Lower lobe of right lung (tissue), 2 donors: ENCODE measurements around the gene PPP1R12B. TPM values are rescaled to one million over a fixed set of nuclear protein-coding genes. Genes with fewer than 3 reads are reported as not detected.
A peak's percentile ranks its signal among the peaks of the same experiment; 100 is the strongest.
"Not testable (repeated sequence)": the region's sequence is repeated elsewhere in the genome, so short reads cannot be mapped to it uniquely, and the experiment has no call there.

Source experiments
- ATAC-seq, 2 donors: fragments of 200-7000 bp; cut with Tn5 transposase; one replicate each; pipeline ENCODE4 v1.9.1; 2020 to 2022; ENCODE audit warnings: mild to moderate bottlenecking in 2 of 2, moderate library complexity in 2 of 2
- DNase-seq: peaks from one replicate; pipeline ENCODE4 v3.0.0-alpha.2; 2020
- H3K27ac ChIP-seq: fragments of 200-600 bp; one replicate; pipeline ENCODE4 v1.8.0; 2022
- H3K27me3 ChIP-seq: fragments of 200-600 bp; one replicate; pipeline ENCODE4 v1.8.0; 2022; ENCODE audit warnings: low read depth
- H3K36me3 ChIP-seq: fragments of 200-600 bp; one replicate; pipeline ENCODE4 v1.8.0; 2022; ENCODE audit warnings: mild to moderate bottlenecking
- H3K4me1 ChIP-seq: fragments of 200-600 bp; one replicate; pipeline ENCODE4 v1.8.0; 2022
- H3K4me3 ChIP-seq: fragments of 200-600 bp; one replicate; pipeline ENCODE4 v1.8.0; 2022; ENCODE audit warnings: mild to moderate bottlenecking
- H3K9me3 ChIP-seq: fragments of 200-600 bp; one replicate; pipeline ENCODE4 v1.8.0; 2022
- intact Hi-C: fragments of 100-400 bp; cut with DNase I; formaldehyde crosslinking; loops from one replicate; pipeline ENCODE4 v1.11.0; 2022
- total RNA-seq: library from RNA; stranded (reverse); fragmentation: NEBNext Ultra II Directional; extraction: Animal tissue kit (Norgen Biotek cat#: 25700); gene quantifications from one replicate; pipeline ENCODE4 v1.2.1, GENCODE V29; 2021
- TF ChIP-seq, protein P1 (sequence below): fragments of 200-600 bp; IDR thresholded peaks from one replicate; pipeline ENCODE4 v1.8.0; 2022; ENCODE audit warnings: antibody characterized with exemption, mild to moderate bottlenecking
- donor health status: DM: no; HTN: yes; CAD: no; lungs with severe emphysema.

PPP1R12B gene
- total RNA-seq, 1 donor from 2014 or later: 41.4 TPM

DNA sequence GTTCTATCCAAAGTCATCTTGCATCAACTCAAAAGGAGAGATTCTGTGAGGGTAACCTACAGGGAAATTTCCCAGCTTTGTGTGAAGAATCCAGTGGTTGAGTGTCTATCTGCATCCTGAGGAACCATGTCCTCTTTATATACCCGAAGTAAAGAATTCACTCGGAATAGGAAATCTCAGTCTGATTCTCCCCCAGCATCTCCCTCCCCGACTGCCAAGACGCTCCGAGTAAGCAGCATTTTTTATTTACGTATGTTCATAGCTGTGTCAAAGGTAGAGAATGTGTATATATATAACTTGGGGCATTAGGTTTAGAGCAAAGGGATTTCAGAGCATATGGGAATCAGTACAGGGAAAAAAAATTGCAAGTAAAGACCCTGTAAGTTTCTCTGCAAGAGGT, 191.5 kb downstream of the PPP1R12B start:
- H3K4me1 ChIP-seq: peaks cover 9% of the 10 kb centered on the region
- intact Hi-C loops: no loop called here
- H3K27ac ChIP-seq: peak overlapping the region; percentile 76
- H3K4me3 ChIP-seq: peak overlapping the region; percentile 42
- DNase-seq (no peak), ATAC-seq (no peak)
- no peaks in the 10 kb centered on the region for H3K27me3 ChIP-seq
- TF ChIP-seq, protein P1, sequence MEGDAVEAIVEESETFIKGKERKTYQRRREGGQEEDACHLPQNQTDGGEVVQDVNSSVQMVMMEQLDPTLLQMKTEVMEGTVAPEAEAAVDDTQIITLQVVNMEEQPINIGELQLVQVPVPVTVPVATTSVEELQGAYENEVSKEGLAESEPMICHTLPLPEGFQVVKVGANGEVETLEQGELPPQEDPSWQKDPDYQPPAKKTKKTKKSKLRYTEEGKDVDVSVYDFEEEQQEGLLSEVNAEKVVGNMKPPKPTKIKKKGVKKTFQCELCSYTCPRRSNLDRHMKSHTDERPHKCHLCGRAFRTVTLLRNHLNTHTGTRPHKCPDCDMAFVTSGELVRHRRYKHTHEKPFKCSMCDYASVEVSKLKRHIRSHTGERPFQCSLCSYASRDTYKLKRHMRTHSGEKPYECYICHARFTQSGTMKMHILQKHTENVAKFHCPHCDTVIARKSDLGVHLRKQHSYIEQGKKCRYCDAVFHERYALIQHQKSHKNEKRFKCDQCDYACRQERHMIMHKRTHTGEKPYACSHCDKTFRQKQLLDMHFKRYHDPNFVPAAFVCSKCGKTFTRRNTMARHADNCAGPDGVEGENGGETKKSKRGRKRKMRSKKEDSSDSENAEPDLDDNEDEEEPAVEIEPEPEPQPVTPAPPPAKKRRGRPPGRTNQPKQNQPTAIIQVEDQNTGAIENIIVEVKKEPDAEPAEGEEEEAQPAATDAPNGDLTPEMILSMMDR: no peak
- H3K9me3 ChIP-seq: no peaks in the 10 kb centered on the region
- H3K36me3 ChIP-seq: no peaks in the 10 kb centered on the region

DNA sequence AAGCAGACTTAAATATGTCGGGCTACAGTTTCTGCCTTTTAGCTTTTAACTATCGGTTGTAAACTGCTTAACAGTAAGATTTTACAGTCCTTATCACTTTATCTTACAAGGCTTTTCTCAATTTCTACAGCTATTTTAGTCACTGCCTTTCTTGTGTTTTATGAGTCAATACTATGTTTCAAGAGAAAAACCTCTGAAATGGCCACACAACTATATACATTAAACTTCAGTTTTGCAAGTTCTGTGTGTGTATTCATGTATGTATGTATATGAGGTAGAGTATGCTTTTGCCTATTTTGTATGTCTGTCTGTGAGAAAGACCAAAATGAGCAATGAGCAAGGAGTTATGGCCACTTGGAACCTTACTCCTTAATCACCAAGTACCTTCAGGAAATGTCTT, 191.9 kb downstream of the PPP1R12B start:
- no peaks in the 10 kb centered on the region for H3K9me3 ChIP-seq
- H3K27me3 ChIP-seq: no peaks in the 10 kb centered on the region
- ATAC-seq (no peak), DNase-seq (no peak)
- TF ChIP-seq, protein P1: no peak
- H3K4me1 ChIP-seq: peaks cover 9% of the 10 kb centered on the region
- H3K36me3 ChIP-seq: no peaks in the 10 kb centered on the region
- intact Hi-C loops: no loop called here
- H3K4me3 ChIP-seq: peak overlapping the region; percentile 42
- H3K27ac ChIP-seq: peak overlapping the region; percentile 76

DNA sequence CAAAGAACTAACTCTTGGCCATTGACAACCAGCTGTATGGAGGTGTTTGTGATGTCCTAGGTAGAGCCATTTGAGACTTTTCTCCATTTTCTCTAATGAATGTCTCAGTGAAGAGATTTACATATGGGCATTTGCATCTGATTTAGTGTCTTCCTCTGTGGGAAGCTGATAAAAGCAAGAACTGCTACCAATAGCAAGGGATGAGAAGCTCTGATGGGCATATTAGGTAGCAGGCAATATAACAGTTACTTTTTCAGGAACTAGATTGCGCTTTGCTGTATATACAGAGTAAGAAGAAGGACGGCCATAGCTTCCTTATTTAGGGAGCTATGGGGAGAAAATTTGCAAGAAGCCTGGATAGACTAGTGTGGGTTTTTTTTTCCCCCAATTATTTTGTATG, 192.4 kb downstream of the PPP1R12B start:
- H3K36me3 ChIP-seq, H3K27me3 ChIP-seq, H3K9me3 ChIP-seq, ATAC-seq, intact Hi-C loops, DNase-seq, H3K4me1 ChIP-seq: not testable (repeated sequence)
- Histone ChIP-seq H3K27ac (peak overlapping the region; percentile 76), H3K4me3 (peak overlapping the region; percentile 42)

DNA sequence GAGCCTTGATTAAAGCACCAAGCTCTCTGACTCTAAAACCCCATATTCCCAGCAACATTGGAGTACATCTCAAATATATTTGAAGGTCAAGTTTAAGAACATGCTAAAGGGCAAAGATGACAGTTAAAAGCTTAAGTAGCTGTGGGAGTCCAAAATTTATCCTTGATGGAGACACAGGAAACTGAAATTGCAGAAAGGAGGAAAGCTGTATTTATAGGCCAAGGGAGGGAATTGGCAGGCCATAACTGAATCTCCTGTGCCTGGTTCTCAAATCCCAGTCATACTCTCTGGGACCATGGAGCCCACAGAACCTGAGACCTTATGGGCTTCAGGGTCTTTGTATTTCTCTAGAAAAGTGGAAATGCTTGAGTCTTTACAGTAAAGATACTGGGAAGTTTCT, 193.9 kb downstream of the PPP1R12B start:
- H3K9me3 ChIP-seq, DNase-seq, H3K36me3 ChIP-seq, H3K4me1 ChIP-seq, ATAC-seq, H3K27me3 ChIP-seq, intact Hi-C loops: not testable (repeated sequence)
- H3K27ac ChIP-seq: peak overlapping the region; percentile 34
- peak overlapping the region; percentile 42 for H3K4me3 ChIP-seq

DNA sequence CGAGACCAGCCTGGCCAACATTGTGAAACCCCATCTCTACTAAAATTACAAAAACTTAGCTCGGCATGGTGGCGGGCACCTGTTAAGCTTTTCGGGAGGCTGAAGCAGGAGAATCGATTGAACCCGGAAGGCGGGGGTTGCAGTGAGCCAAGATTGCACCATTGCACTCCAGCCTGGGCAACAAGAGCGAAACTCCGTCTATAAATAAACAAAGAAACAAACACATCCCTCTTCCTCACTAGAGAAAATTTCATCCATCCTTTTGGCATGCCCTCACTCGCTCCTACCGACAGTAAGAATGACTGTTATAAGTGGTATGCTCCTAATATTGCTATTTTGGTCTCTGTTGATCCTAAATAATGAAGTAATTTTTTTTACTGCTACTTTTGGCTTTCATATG, 195.0 kb downstream of the PPP1R12B start:
- ATAC-seq, H3K36me3 ChIP-seq, H3K4me1 ChIP-seq, DNase-seq, H3K27me3 ChIP-seq, H3K9me3 ChIP-seq, intact Hi-C loops: not testable (repeated sequence)
- H3K27ac ChIP-seq: peak overlapping the region; percentile 37
- peak overlapping the region; percentile 7 for H3K4me3 ChIP-seq

DNA sequence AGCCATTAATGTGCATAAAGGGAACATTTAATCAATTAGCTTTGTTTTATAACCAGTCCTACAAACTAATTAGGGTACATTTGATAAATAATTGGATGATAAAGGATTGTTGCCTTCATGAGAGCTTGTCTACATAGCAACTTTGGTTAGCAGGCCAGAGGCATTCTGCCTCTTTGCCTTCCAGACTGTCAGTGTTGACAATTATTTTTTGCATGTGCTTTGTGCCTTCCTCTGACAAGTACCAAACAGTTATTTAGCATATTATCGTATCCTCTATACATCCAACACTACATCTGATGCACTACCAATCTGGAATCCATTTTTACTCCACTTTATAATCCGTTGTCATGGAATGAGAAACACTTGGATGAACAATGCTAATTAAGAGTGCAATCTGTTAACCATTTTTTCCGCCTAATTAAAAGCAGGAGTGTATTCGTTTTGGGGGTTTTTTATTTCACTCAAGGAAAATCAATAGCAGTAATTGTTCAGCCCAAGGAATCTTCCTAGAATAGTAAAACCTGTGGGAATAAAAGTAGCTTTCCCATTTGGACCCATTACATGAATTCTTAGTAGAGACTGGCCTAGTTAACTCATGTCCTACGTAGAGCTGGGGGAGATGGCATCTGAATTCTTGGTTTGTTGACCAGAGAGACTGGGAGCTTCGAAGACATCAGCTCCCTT, 196.4 kb downstream of the PPP1R12B start:
- DNase-seq, ATAC-seq, H3K27ac ChIP-seq, H3K4me1 ChIP-seq, H3K9me3 ChIP-seq, intact Hi-C loops, H3K4me3 ChIP-seq, H3K36me3 ChIP-seq, H3K27me3 ChIP-seq: not testable (repeated sequence)

DNA sequence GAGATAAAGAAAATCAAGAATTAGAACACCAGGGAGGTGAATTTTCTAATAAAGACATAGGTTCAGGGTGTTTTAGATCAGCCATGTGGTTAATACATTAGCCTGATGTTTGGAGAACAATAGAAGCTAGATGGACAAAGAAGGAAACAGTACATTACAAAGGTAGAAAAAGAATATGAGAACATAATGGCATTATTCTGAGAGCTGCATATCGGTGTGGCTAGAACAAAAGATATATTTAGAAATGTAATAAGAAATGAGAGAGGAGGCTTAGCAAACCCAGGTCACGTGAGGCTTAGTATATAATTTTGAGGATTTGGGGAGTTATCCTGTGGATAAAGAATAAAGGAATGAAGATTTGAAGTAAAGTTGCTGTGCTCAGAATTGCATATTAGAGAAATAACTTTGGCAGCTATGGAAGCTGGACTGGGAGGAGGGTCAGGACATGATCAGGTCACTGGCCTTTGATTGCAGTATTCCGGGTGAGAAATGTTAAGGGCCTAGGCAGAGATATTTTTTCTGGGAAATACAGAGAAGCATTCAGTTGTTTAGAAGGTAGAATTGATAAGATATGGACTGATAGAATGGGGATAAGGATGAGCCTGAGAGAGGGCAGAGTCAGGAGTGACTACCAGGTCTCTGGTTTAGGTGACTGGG, 197.3 kb downstream of the PPP1R12B start:
- H3K9me3 ChIP-seq, H3K4me3 ChIP-seq, H3K27me3 ChIP-seq, H3K27ac ChIP-seq, DNase-seq, intact Hi-C loops, ATAC-seq, H3K36me3 ChIP-seq, H3K4me1 ChIP-seq: not testable (repeated sequence)

DNA sequence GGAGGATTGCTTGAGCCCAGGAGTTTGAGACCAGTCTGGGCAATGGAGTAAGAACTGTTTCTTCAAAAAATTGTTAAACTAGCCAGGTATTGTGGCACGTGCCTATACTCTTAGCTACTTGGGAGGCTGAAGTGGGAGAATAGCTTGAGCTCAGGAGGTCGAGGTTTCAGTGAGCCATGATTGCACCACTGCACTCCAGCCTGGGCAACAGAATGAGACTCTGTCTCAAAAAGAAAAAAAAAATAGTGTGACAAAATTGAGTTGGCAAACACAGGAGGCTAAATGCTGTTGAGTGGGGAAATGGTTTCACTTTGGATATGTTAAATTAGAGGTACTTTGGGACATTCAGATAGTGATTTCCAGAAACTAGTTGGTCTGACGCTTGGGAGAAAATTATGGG, 197.9 kb downstream of the PPP1R12B start:
- H3K4me1 ChIP-seq, H3K9me3 ChIP-seq, H3K4me3 ChIP-seq, DNase-seq, H3K36me3 ChIP-seq, H3K27me3 ChIP-seq, intact Hi-C loops: not testable (repeated sequence)
- H3K27ac ChIP-seq: peak overlapping the region; percentile 39
- ATAC-seq: peak; percentile 19 to 29

DNA sequence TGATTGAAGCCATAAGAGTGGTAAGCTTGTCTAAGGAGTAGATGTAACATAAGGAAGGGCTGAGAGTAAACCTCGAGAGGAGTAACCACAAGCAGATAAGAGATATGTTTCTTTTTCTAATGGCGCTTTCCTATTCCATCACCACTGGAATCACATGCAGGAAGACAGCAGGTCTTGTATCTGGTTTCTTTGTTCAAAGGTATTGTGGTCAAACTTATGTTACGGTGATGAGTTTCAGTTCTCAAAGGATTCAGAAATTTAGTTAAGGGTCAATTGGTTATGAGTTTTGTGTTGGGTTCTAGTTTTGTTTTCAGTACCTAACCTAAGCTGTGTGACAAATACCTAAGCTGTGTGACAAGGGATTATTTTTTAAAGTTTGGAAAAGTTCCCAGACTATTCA, 198.3 kb downstream of the PPP1R12B start:
- H3K9me3 ChIP-seq, ATAC-seq, H3K27me3 ChIP-seq, intact Hi-C loops, H3K4me1 ChIP-seq, H3K4me3 ChIP-seq, H3K36me3 ChIP-seq, DNase-seq: not testable (repeated sequence)
- peak overlapping the region; percentile 39 for H3K27ac ChIP-seq
